Tibial nerve (tissue), 4 donors: ENCODE results near the gene ENOX1.

Source experiments
- CTCF ChIP-seq, 5 experiments: fragments of 200-600 bp in 3 of 5; fragments of 450-650 bp in 2 of 5; sonication (generic) in 3 of 5; IDR thresholded peaks; one replicate each; pipeline ENCODE4 v1.5.1; 2016 to 2019; ENCODE audit warnings: antibody characterized with exemption in 5 of 5, mild to moderate bottlenecking in 3 of 5, moderate library complexity in 2 of 5
- EP300 ChIP-seq, 2 donors: sonication (generic); formaldehyde crosslinking; IDR thresholded peaks; one replicate each; pipeline ENCODE4 v1.6.1; 2017; ENCODE audit warnings: antibody characterized with exemption in 2 of 2, mild to moderate bottlenecking in 1 of 2
- POLR2A ChIP-seq, 2 donors: fragments of 450-650 bp; IDR thresholded peaks; one replicate each; pipeline ENCODE4 v1.6.1; 2017; ENCODE audit warnings: antibody characterized with exemption in 2 of 2, mild to moderate bottlenecking in 2 of 2, moderate library complexity in 2 of 2

- TF ChIP-seq POLR2A (IDR thresholded peaks at IDR 0.05) (no peak), CTCF (IDR thresholded peaks at IDR 0.05) (no peak), EP300 (IDR thresholded peaks at IDR 0.05) (no peak)
Measured at GRCh38 chr13:43222086-43222485, 564.7 kb downstream of the ENOX1 start.
